B cell (primary cell): ENCODE measurements around the gene AMBRA1. TPM values are rescaled to one million over a fixed set of nuclear protein-coding genes. Genes with fewer than 3 reads are reported as not detected.

ENCODE experiments used
- ATAC-seq: fragments of 200-7000 bp; cut with Tn5 transposase; one replicate; pipeline ENCODE4 v1.10.0; 2021; ENCODE audit warnings: low read depth, mild to moderate bottlenecking, moderate number of reproducible peaks, moderate library complexity
- CTCF ChIA-PET: fragments of 350-600 bp; sonication (Branson Sonifier 250); formaldehyde crosslinking; loops from one replicate; lab custom pipeline; 2021; ENCODE audit warnings: antibody characterized with exemption, inconsistent platforms; lab: Charles Lee
- POLR2A ChIA-PET: fragments of 350-600 bp; sonication (Branson Sonifier 250); formaldehyde crosslinking; loops from one replicate; lab custom pipeline; 2021; ENCODE audit warnings: antibody characterized with exemption; lab: Charles Lee
- DNase-seq: peaks from one replicate; pipeline ENCODE4 v3.0.0; 2013
- H2AFZ ChIP-seq: 2 replicates; pipeline ENCODE4 v1.6.1; 2012; ENCODE audit warnings: mild to moderate bottlenecking, low read depth, low read length; ENCODE audit not compliant: insufficient read depth, poor library complexity, severe bottlenecking
- H3K27ac ChIP-seq, 2 donors: 1 replicate in 1 of 2; 2 replicates in 1 of 2; pipeline ENCODE4 v1.5.1; 2012 to 2013; ENCODE audit warnings: low read length in 2 of 2, mild to moderate bottlenecking in 2 of 2, moderate library complexity in 1 of 2
- H3K27me3 ChIP-seq, 4 experiments: fragments of 200-600 bp in 1 of 4; sonication (generic) in 1 of 4; replicated peaks in 1 of 4; 1 replicate in 2 of 4; 2 replicates in 2 of 4; pipeline versions ENCODE4 v1.6.1 to v1.7.0; 2013 to 2016; ENCODE audit warnings: low read length in 3 of 4, mild to moderate bottlenecking in 2 of 4, mixed read lengths in 1 of 4, moderate library complexity in 1 of 4; ENCODE audit not compliant: insufficient read depth in 4 of 4, control insufficient read depth in 3 of 4; ENCODE audit errors: control extremely low read depth in 1 of 4
- H3K36me3 ChIP-seq, 2 experiments: replicated peaks in 1 of 2; 1 replicate in 1 of 2; 2 replicates in 1 of 2; pipeline versions ENCODE4 v1.6.1 to v1.7.1; 2013; ENCODE audit warnings: low read length in 1 of 2; ENCODE audit not compliant: insufficient read depth in 2 of 2, control insufficient read depth in 1 of 2; ENCODE audit errors: control extremely low read depth in 1 of 2, extremely low read depth in 1 of 2
- H3K4me1 ChIP-seq, 2 donors: fragments of 200-600 bp in 1 of 2; sonication (generic) in 1 of 2; 1 replicate in 1 of 2; 2 replicates in 1 of 2; pipeline versions ENCODE4 v1.5.1 to v1.6.1; 2013 to 2017; ENCODE audit warnings: low read length in 2 of 2; ENCODE audit not compliant: control insufficient read depth in 2 of 2, insufficient read depth in 2 of 2
- H3K4me2 ChIP-seq: replicated peaks from 2 replicates; pipeline ENCODE3; 2012; ENCODE audit warnings: mild to moderate bottlenecking, low read depth, low read length; ENCODE audit not compliant: poor library complexity, severe bottlenecking
- H3K4me3 ChIP-seq, 5 experiments: fragments of 200-600 bp in 1 of 5; sonication (generic) in 1 of 5; 1 replicate in 3 of 5; 2 replicates in 2 of 5; pipeline versions ENCODE4 v1.5.1 to v1.7.0; 2011 to 2016; ENCODE audit warnings: low read length in 4 of 5, mild to moderate bottlenecking in 4 of 5, low read depth in 2 of 5, control low read depth in 1 of 5, moderate library complexity in 1 of 5; ENCODE audit not compliant: insufficient read depth in 1 of 5; ENCODE audit errors: control extremely low read depth in 1 of 5, extremely low read depth in 1 of 5
- H3K79me2 ChIP-seq: fragments of 200-600 bp; sonication (generic); one replicate; pipeline ENCODE4 v1.6.0; 2016; ENCODE audit warnings: low read length; ENCODE audit not compliant: control insufficient read depth, insufficient read depth
- H3K9ac ChIP-seq: fragments of 200-600 bp; sonication (generic); 2 replicates; pipeline ENCODE4 v1.6.1; 2017; ENCODE audit warnings: mild to moderate bottlenecking, low read length, moderate library complexity
- H3K9me3 ChIP-seq, 3 donors: one replicate each; pipeline versions ENCODE4 v1.6.1 to v1.7.1; 2013; ENCODE audit warnings: low read length in 2 of 3; ENCODE audit not compliant: control insufficient read depth in 2 of 3, insufficient read depth in 1 of 3; ENCODE audit errors: control extremely low read depth in 1 of 3
- H4K20me1 ChIP-seq: 2 replicates; pipeline ENCODE4 v1.6.0; 2012; ENCODE audit warnings: mild to moderate bottlenecking, low read length; ENCODE audit not compliant: insufficient read depth, control insufficient read depth, poor library complexity, severe bottlenecking
- H3K27ac Mint-ChIP-seq: one replicate; pipeline ENCODE4 v1.8.0; 2021; ENCODE audit warnings: mixed read lengths
- H3K27me3 Mint-ChIP-seq: one replicate; pipeline ENCODE4 v1.8.0; 2021; ENCODE audit warnings: mixed read lengths
- H3K4me1 Mint-ChIP-seq: one replicate; pipeline ENCODE4 v1.8.0; 2021; ENCODE audit warnings: mixed read lengths
- H3K4me3 Mint-ChIP-seq: one replicate; pipeline ENCODE4 v1.8.0; 2021; ENCODE audit warnings: mixed read lengths
- H3K9me3 Mint-ChIP-seq: one replicate; pipeline ENCODE4 v1.8.0; 2022; ENCODE audit warnings: mixed read lengths; ENCODE audit not compliant: insufficient read depth
- EZH2 ChIP-seq: IDR thresholded peaks from 2 replicates; pipeline ENCODE4 v1.6.1; 2012; ENCODE audit warnings: borderline replicate concordance, low read depth, mild to moderate bottlenecking, moderate library complexity, low read length; ENCODE audit not compliant: insufficient read depth, poor library complexity, severe bottlenecking
- WGBS: methylation state at CpG from one replicate; pipeline ENCODE4 v1.1.5; 2013; ENCODE audit warnings: missing lambda C conversion rate; ENCODE audit not compliant: insufficient coverage; 5-methylcytosine and 5-hydroxymethylcytosine counted together
- intact Hi-C: fragments of 100-400 bp; cut with micrococcal nuclease; formaldehyde crosslinking; loops from one replicate; pipeline ENCODE4 v1.10.0; 2022
- polyA plus RNA-seq: library from polyadenylated mRNA; depleted of rRNA; stranded (reverse); fragments of >200 nt; gene quantifications from 2 replicates; pipeline ENCODE4 v1.2.3, GENCODE V29; 2012
- total RNA-seq, 2 donors: library from RNA; stranded (reverse); fragments of 120-200 nt in 1 of 2; gene quantifications; 1 replicate in 1 of 2; 2 replicates in 1 of 2; pipeline versions ENCODE4 v1.2.3 to v1.2.4, GENCODE V29; 2013 to 2022
- TF ChIP-seq, protein P1 (sequence below): fragments of 200-600 bp; IDR thresholded peaks from one replicate; pipeline ENCODE4 v1.8.0; 2022; ENCODE audit warnings: antibody characterized with exemption, mild to moderate bottlenecking

Gene AMBRA1
- total and polyA plus RNA-seq, 2 donors (not counting 1 experiment from before 2014, with no cell fraction given) = 13.8 to 36.1 TPM

DNA sequence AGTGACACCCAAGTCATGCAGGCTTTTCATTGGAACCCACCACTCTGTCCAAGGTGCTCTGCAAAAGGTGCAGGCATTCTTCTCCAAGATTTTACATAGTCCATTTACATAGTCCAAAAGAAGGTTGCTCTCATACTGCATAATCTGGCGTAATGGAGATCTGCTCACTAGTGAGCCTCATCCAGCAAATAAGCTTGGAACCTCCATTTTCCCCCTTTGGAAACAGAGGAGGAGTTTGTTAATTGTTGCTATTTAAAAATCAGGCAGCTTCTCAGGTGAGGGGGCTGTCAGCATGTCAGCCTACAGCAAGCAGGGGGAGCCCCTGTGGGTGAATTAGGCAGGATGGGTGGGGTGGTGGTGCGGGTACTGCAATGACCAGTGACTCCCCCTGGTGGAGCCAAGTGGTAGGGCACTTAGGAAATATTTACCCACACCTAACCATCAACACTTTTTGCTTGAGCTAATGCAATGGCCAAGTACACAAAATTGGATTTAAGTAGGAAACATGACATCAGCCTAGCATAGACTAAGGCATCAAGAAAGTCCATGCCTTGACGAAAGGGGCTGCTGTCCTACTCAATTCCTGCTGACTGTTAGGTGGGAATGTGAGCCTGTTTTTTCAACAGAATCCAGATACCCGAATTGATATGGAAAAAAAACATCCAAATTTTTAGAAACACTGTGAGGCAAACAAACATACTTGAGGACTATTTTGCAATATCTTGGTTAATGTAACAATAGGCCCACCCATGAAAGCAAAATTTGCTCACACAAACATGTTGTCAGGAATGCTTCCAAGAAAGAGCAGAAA is 64.5 kb downstream of the AMBRA1 start:
- peak overlapping the region; percentile 46 for H3K27ac Mint-ChIP-seq
- peaks cover 74% of the 10 kb centered on the region for H3K79me2 ChIP-seq

More for the DNA sequence above, 64.5 kb downstream of the AMBRA1 start:
- Histone ChIP-seq H4K20me1 (peaks cover 66% of the 10 kb centered on the region), H3K4me2 (no peak overlapping the region), H2AFZ (no peak overlapping the region), H3K4me1 (peaks cover 4 to 5% of the 10 kb centered on the region in 2 donors), H3K36me3 (peaks cover 2% of the 10 kb centered on the region in 2 experiments), H3K4me3 (no peak overlapping the region), H3K9ac (no peak overlapping the region), H3K9me3 (peaks cover 0 to 4% (median 0%) of the 10 kb centered on the region in 3 donors), H3K27me3 (no peaks in the 10 kb centered on the region), H3K27ac (no peak overlapping the region)
- Mint-ChIP-seq H3K9me3 (no peaks in the 10 kb centered on the region), H3K4me3 (no peak overlapping the region), H3K27me3 (no peaks in the 10 kb centered on the region), H3K4me1 (peaks cover 21% of the 10 kb centered on the region)
- 29% methylated on average over 1 of the region's 4 CpGs for WGBS
- intact Hi-C loops = loop anchor here (1.0 to 2.0 kb wide), 2 partner anchors 64 to 184 kb away; no protein-coding TSS in a partner anchor
- DNase-seq = peak; percentile 79
- TF ChIP-seq EZH2 = no peak
- TF ChIP-seq, protein P1, sequence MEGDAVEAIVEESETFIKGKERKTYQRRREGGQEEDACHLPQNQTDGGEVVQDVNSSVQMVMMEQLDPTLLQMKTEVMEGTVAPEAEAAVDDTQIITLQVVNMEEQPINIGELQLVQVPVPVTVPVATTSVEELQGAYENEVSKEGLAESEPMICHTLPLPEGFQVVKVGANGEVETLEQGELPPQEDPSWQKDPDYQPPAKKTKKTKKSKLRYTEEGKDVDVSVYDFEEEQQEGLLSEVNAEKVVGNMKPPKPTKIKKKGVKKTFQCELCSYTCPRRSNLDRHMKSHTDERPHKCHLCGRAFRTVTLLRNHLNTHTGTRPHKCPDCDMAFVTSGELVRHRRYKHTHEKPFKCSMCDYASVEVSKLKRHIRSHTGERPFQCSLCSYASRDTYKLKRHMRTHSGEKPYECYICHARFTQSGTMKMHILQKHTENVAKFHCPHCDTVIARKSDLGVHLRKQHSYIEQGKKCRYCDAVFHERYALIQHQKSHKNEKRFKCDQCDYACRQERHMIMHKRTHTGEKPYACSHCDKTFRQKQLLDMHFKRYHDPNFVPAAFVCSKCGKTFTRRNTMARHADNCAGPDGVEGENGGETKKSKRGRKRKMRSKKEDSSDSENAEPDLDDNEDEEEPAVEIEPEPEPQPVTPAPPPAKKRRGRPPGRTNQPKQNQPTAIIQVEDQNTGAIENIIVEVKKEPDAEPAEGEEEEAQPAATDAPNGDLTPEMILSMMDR = peak; percentile 96
- peak; percentile 100 for ATAC-seq
- CTCF ChIA-PET = interaction anchor here (0.6 to 2.6 kb wide), 20 partner anchors 9 to 291 kb away, joined by 3 to 19 read pairs (median 4); partner anchors contain the start of genes AMBRA1, ATG13, CHRM4 and HARBI1
- POLR2A ChIA-PET = no interaction called here
